ENCODE data around the gene NFXL1. TPM values are rescaled to one million over a fixed set of nuclear protein-coding genes. Genes with fewer than 3 reads are reported as not detected.

NFXL1 gene
- total and polyA plus RNA-seq, 4 experiments from 2014 or later, result 7.7 to 21.1 (median 12.7) TPM

DNA sequence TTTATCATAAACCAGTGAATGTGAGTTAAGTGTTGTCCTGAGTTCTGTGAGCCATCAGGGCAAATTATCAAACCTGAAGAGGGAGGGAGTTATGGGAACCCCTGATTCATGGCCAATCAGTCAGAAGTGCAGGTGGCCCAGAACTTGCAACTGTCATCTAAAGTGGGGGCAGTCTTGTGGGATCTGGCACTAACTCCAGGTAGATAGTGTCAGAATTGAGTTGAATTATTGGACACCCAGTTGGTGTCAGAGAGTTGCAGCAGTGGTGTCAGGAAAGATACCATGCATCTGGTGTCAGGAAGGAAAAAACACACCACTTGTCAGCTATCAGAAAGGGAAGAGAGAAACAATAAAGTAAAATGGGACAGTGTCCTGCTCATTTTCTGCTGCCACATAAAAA, 84.9 kb downstream of the NFXL1 start:
- ChIA-PET POLR2A (ENCODE audit: partially characterized antibody) (no interaction called here), CTCF (ENCODE audit: partially characterized antibody) (interaction anchor here (3.2 kb wide), 1 partner anchor 10 kb away, joined by 12 read pairs; no protein-coding TSS in a partner anchor)
- H3K27me3 Mint-ChIP-seq, result peaks cover 0 to 3% of the 10 kb centered on the region in 2 donors
- H3K4me3 ChIP-seq (ENCODE audit: low read length in 2 of 2), result no peak overlapping the region
- H3K27ac ChIP-seq (ENCODE audit: low read depth, low read length), result no peak overlapping the region
- no peaks in the 10 kb centered on the region for H3K36me3 ChIP-seq (ENCODE audit: insufficient read depth, low read length)
- no peak for DNase-seq
- H3K27me3 ChIP-seq (ENCODE audit: insufficient read depth, low read length), result no peaks in the 10 kb centered on the region
- no peaks in the 10 kb centered on the region for H3K36me3 Mint-ChIP-seq
- H3K9me3 Mint-ChIP-seq, result no peaks in the 10 kb centered on the region
- peaks cover 11% of the 10 kb centered on the region for H3K4me1 ChIP-seq (ENCODE audit: insufficient read depth, low read length)
- no peaks in the 10 kb centered on the region for H3K9me3 ChIP-seq (ENCODE audit: control insufficient read depth in 1 of 2, low read length in 2 of 2)
- intact Hi-C loops (cut with micrococcal nuclease), result no loop called here
- peaks cover 9 to 18% (median 11%) of the 10 kb centered on the region in 4 donors for H3K4me1 Mint-ChIP-seq
- no peak overlapping the region for H3K4me3 Mint-ChIP-seq
- H3K27ac Mint-ChIP-seq, result no peak overlapping the region

GRCh38 chr4:47827343-47828047, 86.9 kb downstream of the NFXL1 start:
- intact Hi-C loops (cut with micrococcal nuclease), result loop anchor here (1.0 kb wide), 1 partner anchor 9 kb away; no protein-coding TSS in a partner anchor
- DNase-seq, result peak in 1 of 5 donors; percentile 30

DNA sequence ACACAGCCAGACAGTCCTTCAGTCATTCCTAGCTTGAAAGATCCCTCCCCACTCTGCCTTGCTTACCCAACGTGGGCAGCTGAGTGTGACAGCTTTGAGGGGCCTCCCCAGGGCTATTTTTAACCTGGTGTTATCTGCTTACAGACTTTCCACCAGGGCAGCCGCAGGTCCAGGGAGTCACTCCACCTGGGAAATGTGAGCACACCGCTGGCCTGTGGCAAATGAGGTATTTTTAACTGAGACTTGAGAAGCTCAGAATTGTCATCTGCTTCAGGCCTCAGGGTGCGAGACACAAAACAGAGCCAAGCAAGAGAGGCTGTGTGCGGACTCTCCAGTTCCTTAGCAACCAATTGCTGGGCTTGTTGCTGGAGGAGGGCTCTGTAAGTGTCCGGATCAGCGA, 89.5 kb downstream of the NFXL1 start:
- POLR2A ChIA-PET (ENCODE audit: partially characterized antibody), result no interaction called here
- no peak overlapping the region for H3K4me3 Mint-ChIP-seq
- no peak overlapping the region for H3K27ac ChIP-seq (ENCODE audit: low read depth, low read length)
- H3K27ac Mint-ChIP-seq, result no peak overlapping the region
- no peaks in the 10 kb centered on the region for H3K36me3 ChIP-seq (ENCODE audit: insufficient read depth, low read length)
- CTCF ChIA-PET (ENCODE audit: partially characterized antibody), result interaction anchor here (1.8 kb wide), 1 partner anchor 11 kb away, joined by 6 read pairs; no protein-coding TSS in a partner anchor
- H3K4me1 Mint-ChIP-seq, result peaks cover 9 to 18% (median 11%) of the 10 kb centered on the region in 4 donors
- DNase-seq, result no peak
- peaks cover 0 to 3% of the 10 kb centered on the region in 2 donors for H3K27me3 Mint-ChIP-seq
- H3K9me3 Mint-ChIP-seq, result no peaks in the 10 kb centered on the region
- no peaks in the 10 kb centered on the region for H3K9me3 ChIP-seq (ENCODE audit: control insufficient read depth in 1 of 2, low read length in 2 of 2)
- H3K36me3 Mint-ChIP-seq, result no peaks in the 10 kb centered on the region
- intact Hi-C loops (cut with micrococcal nuclease), result no loop called here
- H3K4me3 ChIP-seq (ENCODE audit: low read length in 2 of 2), result no peak overlapping the region
- H3K4me1 ChIP-seq (ENCODE audit: insufficient read depth, low read length), result peaks cover 11% of the 10 kb centered on the region
- H3K27me3 ChIP-seq (ENCODE audit: insufficient read depth, low read length), result no peaks in the 10 kb centered on the region

More at GRCh38 chr4:47827343-47828047, 86.9 kb downstream of the NFXL1 start:
- no peak overlapping the region for H3K27ac ChIP-seq (ENCODE audit: low read depth, low read length)
- CTCF ChIA-PET (ENCODE audit: partially characterized antibody), result interaction anchor here (1.4 to 3.2 kb wide), 3 partner anchors 9 to 159 kb away, joined by 4 to 12 read pairs (median 6); no protein-coding TSS in a partner anchor
- no peaks in the 10 kb centered on the region for H3K9me3 ChIP-seq (ENCODE audit: control insufficient read depth in 1 of 2, low read length in 2 of 2)
- H3K4me1 ChIP-seq (ENCODE audit: insufficient read depth, low read length), result peaks cover 11% of the 10 kb centered on the region
- POLR2A ChIA-PET (ENCODE audit: partially characterized antibody), result interaction anchor here (0.8 kb wide), 1 partner anchor 10 kb away, joined by 4 read pairs; the partner anchor contains the start of gene CORIN
- H3K4me3 ChIP-seq (ENCODE audit: low read length in 2 of 2), result no peak overlapping the region
- no peaks in the 10 kb centered on the region for H3K36me3 ChIP-seq (ENCODE audit: insufficient read depth, low read length)
- H3K27me3 Mint-ChIP-seq, result peaks cover 0 to 3% of the 10 kb centered on the region in 2 donors
- H3K4me1 Mint-ChIP-seq, result peaks cover 9 to 18% (median 11%) of the 10 kb centered on the region in 4 donors
- H3K36me3 Mint-ChIP-seq, result no peaks in the 10 kb centered on the region
- H3K27me3 ChIP-seq (ENCODE audit: insufficient read depth, low read length), result no peaks in the 10 kb centered on the region
- H3K9me3 Mint-ChIP-seq, result no peaks in the 10 kb centered on the region
- peak overlapping the region in 3 of 7 donors; percentile 42 to 81 (median 64) for H3K27ac Mint-ChIP-seq
- H3K4me3 Mint-ChIP-seq, result peak overlapping the region in 2 of 8 donors; percentile 58 to 61

DNA sequence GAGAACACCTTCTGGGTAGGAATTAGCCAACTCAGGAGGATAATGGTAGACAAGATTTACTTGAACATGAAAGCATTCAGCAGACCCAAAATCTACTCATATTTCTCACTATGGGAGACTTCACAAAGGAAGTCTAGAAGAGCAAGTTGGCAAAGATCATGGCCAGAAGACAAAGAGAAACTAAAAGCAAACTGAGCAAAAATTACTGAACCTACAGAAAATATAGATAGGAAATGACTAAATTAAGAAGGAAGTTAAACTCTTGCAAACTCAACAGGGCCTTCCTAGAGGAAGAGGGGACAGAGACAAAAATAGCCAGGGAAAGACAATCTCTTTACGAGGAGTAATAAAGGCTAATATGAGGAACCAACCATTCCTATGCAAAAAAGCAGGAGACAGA, 95.2 kb downstream of the NFXL1 start:
- ChIA-PET CTCF (ENCODE audit: partially characterized antibody) (no interaction called here), POLR2A (ENCODE audit: partially characterized antibody) (no interaction called here)
- peak overlapping the region in 1 of 8 donors; percentile 37 for H3K4me3 Mint-ChIP-seq
- no peaks in the 10 kb centered on the region for H3K36me3 Mint-ChIP-seq
- Histone ChIP-seq H3K4me3 (ENCODE audit: low read length in 2 of 2) (no peak overlapping the region), H3K4me1 (ENCODE audit: insufficient read depth, low read length) (no peaks in the 10 kb centered on the region), H3K27me3 (ENCODE audit: insufficient read depth, low read length) (peaks cover 7% of the 10 kb centered on the region), H3K9me3 (ENCODE audit: control insufficient read depth in 1 of 2, low read length in 2 of 2) (no peaks in the 10 kb centered on the region), H3K36me3 (ENCODE audit: insufficient read depth, low read length) (no peaks in the 10 kb centered on the region), H3K27ac (ENCODE audit: low read depth, low read length) (no peak overlapping the region)
- intact Hi-C loops (cut with micrococcal nuclease), result no loop called here
- H3K9me3 Mint-ChIP-seq, result no peaks in the 10 kb centered on the region
- H3K27ac Mint-ChIP-seq, result no peak overlapping the region
- peaks cover 6 to 19% of the 10 kb centered on the region in 2 donors for H3K27me3 Mint-ChIP-seq
- no peak for DNase-seq
- peaks cover 0 to 5% (median 0%) of the 10 kb centered on the region in 4 donors for H3K4me1 Mint-ChIP-seq

GRCh38 chr4:47817275-47817674, 97.1 kb downstream of the NFXL1 start:
- intact Hi-C loops (cut with micrococcal nuclease), result no loop called here
- Mint-ChIP-seq H3K27me3 (peaks cover 12 to 28% of the 10 kb centered on the region in 2 donors), H3K4me1 (peaks cover 0 to 5% (median 0%) of the 10 kb centered on the region in 4 donors), H3K9me3 (no peaks in the 10 kb centered on the region), H3K4me3 (no peak overlapping the region), H3K36me3 (no peaks in the 10 kb centered on the region), H3K27ac (no peak overlapping the region)
- Histone ChIP-seq H3K36me3 (ENCODE audit: insufficient read depth, low read length) (no peaks in the 10 kb centered on the region), H3K27ac (ENCODE audit: low read depth, low read length) (no peak overlapping the region), H3K4me3 (ENCODE audit: low read length in 2 of 2) (no peak overlapping the region), H3K4me1 (ENCODE audit: insufficient read depth, low read length) (no peaks in the 10 kb centered on the region), H3K9me3 (ENCODE audit: control insufficient read depth in 1 of 2, low read length in 2 of 2) (no peaks in the 10 kb centered on the region), H3K27me3 (ENCODE audit: insufficient read depth, low read length) (peaks cover 8% of the 10 kb centered on the region)
- CTCF ChIA-PET (ENCODE audit: partially characterized antibody), result interaction anchor here (1.1 kb wide), 1 partner anchor 116 kb away, joined by 3 read pairs; no protein-coding TSS in a partner anchor
- no peak for DNase-seq
- POLR2A ChIA-PET (ENCODE audit: partially characterized antibody), result no interaction called here

- DNase-seq, result no peak
Observed at GRCh38 chr4:47816748-47817147, 97.6 kb downstream of the NFXL1 start.

GRCh38 chr4:47814618-47815295, 99.6 kb downstream of the NFXL1 start:
- Histone ChIP-seq H3K4me3 (ENCODE audit: low read length in 2 of 2) (no peak overlapping the region), H3K27me3 (ENCODE audit: insufficient read depth, low read length) (peaks cover 8% of the 10 kb centered on the region), H3K4me1 (ENCODE audit: insufficient read depth, low read length) (no peaks in the 10 kb centered on the region), H3K9me3 (ENCODE audit: control insufficient read depth in 1 of 2, low read length in 2 of 2) (no peaks in the 10 kb centered on the region), H3K36me3 (ENCODE audit: insufficient read depth, low read length) (no peaks in the 10 kb centered on the region), H3K27ac (ENCODE audit: low read depth, low read length) (no peak overlapping the region)
- intact Hi-C loops (cut with micrococcal nuclease), result no loop called here
- Mint-ChIP-seq H3K4me1 (peaks cover 0 to 5% (median 0%) of the 10 kb centered on the region in 4 donors), H3K36me3 (no peaks in the 10 kb centered on the region), H3K4me3 (no peak overlapping the region), H3K9me3 (no peaks in the 10 kb centered on the region), H3K27me3 (peaks cover 18 to 29% of the 10 kb centered on the region in 2 donors), H3K27ac (no peak overlapping the region)
- no peak for DNase-seq
- ChIA-PET POLR2A (ENCODE audit: partially characterized antibody) (no interaction called here), CTCF (ENCODE audit: partially characterized antibody) (interaction anchor here (2.1 kb wide), 1 partner anchor 22 kb away, joined by 4 read pairs; no protein-coding TSS in a partner anchor)

More at GRCh38 chr4:47816748-47817147, 97.6 kb downstream of the NFXL1 start:
- ChIA-PET POLR2A (ENCODE audit: partially characterized antibody) (no interaction called here), CTCF (ENCODE audit: partially characterized antibody) (interaction anchor here (1.1 kb wide), 1 partner anchor 117 kb away, joined by 3 read pairs; no protein-coding TSS in a partner anchor)
- H3K9me3 Mint-ChIP-seq, result no peaks in the 10 kb centered on the region
- H3K4me3 ChIP-seq (ENCODE audit: low read length in 2 of 2), result no peak overlapping the region
- peaks cover 8% of the 10 kb centered on the region for H3K27me3 ChIP-seq (ENCODE audit: insufficient read depth, low read length)
- peaks cover 12 to 28% of the 10 kb centered on the region in 2 donors for H3K27me3 Mint-ChIP-seq
- no peak overlapping the region for H3K27ac ChIP-seq (ENCODE audit: low read depth, low read length)
- H3K36me3 ChIP-seq (ENCODE audit: insufficient read depth, low read length), result no peaks in the 10 kb centered on the region
- H3K4me1 Mint-ChIP-seq, result peaks cover 0 to 5% (median 0%) of the 10 kb centered on the region in 4 donors
- no peaks in the 10 kb centered on the region for H3K9me3 ChIP-seq (ENCODE audit: control insufficient read depth in 1 of 2, low read length in 2 of 2)
- H3K27ac Mint-ChIP-seq, result no peak overlapping the region
- intact Hi-C loops (cut with micrococcal nuclease), result no loop called here
- no peaks in the 10 kb centered on the region for H3K36me3 Mint-ChIP-seq
- H3K4me1 ChIP-seq (ENCODE audit: insufficient read depth, low read length), result no peaks in the 10 kb centered on the region
- no peak overlapping the region for H3K4me3 Mint-ChIP-seq
